Activated CD4-positive, CD25-positive, alpha-beta regulatory T cell treated with anti-CD3 and anti-CD28 coated beads, Interleukin-2, amount 50 U/mL, for 72 hours (primary cell): ENCODE data around the gene TMEM143.
"Not testable (repeated sequence)": the region's sequence is repeated elsewhere in the genome, so short reads cannot be mapped to it uniquely, and the experiment has no call there.

Experiments used
- DNase-seq: peaks from one replicate; pipeline ENCODE4 v3.0.0; 2021

The TMEM143 gene

DNA sequence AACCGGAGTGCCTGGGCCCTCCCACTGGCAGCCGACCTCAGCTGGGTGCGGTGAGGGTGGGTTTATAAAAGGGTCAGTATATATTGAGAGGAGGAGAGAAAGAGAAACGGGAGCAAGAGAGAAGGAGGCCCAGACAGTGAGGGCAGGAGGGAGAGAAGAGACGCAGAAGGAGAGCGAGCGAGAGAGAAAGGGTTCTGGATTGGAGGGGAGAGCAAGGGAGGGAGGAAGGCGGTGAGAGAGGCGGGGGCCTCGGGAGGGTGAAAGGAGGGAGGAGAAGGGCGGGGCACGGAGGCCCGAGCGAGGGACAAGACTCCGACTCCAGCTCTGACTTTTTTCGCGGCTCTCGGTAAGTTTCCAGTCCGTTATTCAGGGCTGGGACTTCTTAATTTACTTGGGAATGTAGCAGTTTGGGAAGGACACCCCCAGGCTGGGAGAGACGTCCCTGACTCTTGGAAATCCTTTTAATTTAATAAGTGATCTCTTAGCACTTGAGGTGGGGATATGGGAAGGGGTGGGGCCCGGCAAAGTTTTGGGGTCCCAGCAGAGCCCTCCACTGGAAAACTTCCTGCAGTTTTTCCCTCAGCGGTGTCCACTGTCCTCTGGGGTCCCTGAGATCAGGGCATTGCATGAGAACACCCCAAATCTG is 38.4 kb downstream of the TMEM143 start, which contains the start of gene EMP3:
EMP3 (plus strand) TSS at position 288 of the 646 bp plus-strand sequence. CDS start 1,293 bp downstream, outside the sequence.
- peak; percentile 69 for DNase-seq

DNA sequence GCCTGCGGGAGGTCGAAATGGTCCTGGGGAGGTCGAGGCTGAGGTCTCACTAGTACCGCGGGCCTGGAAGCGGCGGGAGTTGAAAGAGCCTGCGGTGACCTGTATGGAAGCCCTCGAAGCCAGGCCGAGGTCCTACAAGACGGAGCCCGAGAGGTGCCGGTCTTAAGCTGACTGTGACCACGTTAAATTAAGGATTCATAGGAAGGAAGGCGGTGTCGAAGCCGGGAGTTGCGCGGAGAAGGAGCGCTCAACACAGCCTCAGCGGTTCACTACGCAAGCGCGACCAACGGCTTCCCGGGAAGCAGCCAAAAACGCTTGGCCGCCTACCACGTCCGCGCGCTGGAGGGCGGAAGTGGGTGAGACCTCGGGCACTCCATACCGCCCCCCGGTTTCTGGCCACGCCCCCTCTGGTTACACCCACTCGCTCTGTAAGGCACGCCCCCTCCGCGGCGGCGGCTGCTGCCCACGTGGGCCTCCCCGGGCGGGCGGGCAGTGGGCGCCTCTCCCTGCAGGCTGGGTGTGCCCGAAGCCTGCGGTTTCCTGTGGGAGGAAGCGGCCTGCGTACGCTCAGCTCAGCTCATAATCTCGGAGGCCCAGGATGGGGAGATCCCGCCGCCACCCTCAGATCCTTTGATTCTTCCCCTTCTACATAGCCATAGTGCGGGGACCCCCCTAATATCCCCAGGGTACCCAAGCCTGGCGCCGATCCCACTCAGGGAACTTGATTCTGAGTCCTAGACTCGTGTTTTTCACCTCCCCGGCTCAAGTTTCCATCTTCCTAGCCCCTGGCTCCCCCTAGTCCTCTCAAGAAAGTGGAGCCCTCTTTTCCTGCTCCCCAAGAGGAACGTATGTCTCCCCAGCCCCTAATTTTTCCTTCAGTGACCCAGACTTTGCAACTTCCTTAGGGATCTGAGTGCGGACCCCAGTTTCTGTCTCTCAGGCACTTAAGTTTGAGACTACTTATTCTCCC is 41.8 kb downstream of the TMEM143 start:
- peak; percentile 100 for DNase-seq

- DNase-seq: peak; percentile 91
Measured at GRCh38 chr19:48321372-48321621, 42.4 kb downstream of the TMEM143 start.

DNA sequence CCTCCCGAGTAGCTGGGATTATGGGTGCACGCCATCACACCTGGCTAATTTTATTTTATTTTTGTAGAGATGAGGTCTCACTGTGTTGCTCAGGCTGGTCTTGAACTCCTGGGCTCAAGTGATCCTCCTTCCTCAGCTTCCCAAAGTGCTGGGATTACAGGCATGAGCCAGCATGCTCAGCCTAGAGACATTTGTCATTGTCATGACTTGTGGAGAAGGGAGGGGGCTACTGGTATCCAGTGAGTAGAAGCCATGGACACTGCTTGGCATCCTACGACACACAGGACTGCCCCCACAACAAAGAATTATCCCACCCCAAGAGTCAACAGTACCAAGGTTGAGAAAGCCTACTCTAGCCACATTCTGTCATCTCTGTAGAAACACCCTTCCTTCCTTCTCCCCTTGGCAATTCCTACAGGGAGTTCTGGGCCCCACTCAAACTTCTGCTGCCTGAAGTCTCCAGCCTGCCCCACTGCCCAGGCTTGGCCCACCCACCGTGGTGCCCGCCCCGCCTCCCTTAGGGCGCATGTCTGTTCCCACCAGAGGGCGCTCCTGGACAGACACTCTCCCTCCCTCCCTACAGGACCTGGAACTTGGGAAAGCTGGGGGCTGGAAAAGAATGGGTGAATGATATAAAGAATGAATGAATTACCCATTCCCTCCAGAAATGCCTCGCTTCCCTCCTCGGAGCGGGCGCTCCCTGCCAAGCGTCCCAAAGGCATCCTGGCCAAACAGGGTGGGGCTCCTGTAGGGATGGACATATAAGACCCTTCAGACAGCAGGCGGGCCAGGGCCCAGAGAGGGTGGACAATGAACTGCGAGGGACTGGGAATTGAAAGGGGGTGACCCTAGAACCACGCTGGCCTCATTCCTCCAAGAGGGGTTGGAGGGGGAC is 43.8 kb downstream of the TMEM143 start:
- DNase-seq: peak; percentile 78

GRCh38 chr19:48318286-48318987 is 45.3 kb downstream of the TMEM143 start:
- no peak for DNase-seq

DNA sequence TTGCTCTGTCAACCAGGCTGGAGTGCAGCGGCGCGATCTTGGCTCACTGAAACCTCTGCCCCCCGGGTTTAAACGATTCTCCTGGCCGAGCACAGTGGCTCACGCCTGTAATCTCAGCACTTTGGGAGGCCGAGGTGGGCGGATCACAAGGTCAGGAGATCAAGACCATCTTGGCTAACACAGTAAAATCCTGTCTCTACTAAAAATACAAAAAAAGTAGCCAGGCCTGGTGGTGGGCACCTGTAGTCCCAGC is 46.1 kb downstream of the TMEM143 start:
- DNase-seq: not testable (repeated sequence)

DNA sequence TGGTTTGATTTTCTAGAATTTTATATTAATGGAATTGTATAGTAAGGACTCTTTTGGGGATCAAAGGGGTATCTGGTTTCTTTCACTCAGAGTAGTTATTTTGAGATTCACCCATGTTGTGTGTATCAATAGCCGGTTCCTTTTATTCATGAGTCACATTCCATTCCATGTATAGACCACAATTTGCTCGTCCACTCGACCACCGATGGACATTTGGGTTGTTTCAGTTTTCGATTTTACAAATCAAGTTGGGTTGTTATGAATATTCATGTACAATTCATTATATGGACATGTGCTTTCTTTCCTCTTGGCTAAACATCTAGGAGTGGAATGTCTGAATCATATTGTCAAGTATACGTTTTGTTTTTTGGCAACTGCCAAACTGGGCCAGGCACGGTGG is 48.0 kb downstream of the TMEM143 start:
- DNase-seq: no peak

- DNase-seq: no peak
Measured at GRCh38 chr19:48311384-48311783, 52.4 kb downstream of the TMEM143 start.

- DNase-seq: no peak
Measured at GRCh38 chr19:48310227-48310626, 53.5 kb downstream of the TMEM143 start.

- DNase-seq: not testable (repeated sequence)
Measured at GRCh38 chr19:48309731-48310130, 54.0 kb downstream of the TMEM143 start.

DNA sequence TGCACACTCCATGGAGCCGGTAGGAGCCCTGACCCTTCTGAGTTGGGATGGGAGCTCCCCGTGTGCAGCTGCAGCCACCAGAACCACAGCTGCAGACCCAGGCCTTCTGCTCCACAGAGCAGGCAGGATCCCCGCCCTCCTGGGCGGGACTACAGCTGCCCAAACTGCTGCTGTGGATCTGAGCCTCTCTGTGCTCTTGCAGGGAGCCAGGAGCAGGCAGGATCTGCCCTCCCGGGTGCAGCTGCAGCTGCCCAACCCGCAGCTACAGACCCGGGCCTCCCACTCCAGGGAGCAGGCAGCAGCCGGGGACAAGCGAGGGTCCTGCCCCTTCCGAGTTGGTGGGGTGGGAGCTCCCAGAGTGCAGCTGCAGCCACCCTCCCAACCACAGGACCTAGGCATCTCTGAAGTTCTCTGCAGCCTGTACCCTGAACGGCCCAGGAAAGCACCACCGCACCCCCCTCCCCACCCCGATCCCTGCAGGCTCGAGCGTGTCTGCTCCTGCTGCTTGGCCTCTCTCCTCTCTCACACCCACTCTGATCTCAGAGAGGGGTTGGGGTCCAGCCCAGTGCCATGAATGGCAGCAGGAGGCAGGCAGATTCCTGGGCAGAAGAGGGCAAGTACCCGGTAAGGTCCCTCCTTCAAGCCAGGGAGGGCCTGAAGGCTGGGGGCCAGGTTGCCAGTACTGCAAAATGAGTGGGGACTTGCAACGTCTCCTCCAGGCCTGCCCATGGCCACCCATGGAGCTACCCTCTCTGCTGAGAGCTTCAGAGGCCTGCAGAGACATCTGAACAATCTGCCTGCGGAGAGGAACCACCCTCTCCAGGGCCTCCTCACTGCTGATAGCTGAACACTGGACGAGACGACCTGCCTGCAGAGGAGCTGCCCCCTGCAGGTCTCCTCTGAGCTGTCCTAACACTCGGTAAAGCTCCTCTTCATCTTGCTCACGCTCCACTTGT is 54.8 kb downstream of the TMEM143 start:
- no peak for DNase-seq

GRCh38 chr19:48303866-48304265 is 59.9 kb downstream of the TMEM143 start:
- DNase-seq: no peak

- no peak for DNase-seq
Measured at GRCh38 chr19:48303367-48303766, 60.4 kb downstream of the TMEM143 start.

GRCh38 chr19:48302600-48302959 is 61.2 kb downstream of the TMEM143 start:
- DNase-seq: no peak

DNA sequence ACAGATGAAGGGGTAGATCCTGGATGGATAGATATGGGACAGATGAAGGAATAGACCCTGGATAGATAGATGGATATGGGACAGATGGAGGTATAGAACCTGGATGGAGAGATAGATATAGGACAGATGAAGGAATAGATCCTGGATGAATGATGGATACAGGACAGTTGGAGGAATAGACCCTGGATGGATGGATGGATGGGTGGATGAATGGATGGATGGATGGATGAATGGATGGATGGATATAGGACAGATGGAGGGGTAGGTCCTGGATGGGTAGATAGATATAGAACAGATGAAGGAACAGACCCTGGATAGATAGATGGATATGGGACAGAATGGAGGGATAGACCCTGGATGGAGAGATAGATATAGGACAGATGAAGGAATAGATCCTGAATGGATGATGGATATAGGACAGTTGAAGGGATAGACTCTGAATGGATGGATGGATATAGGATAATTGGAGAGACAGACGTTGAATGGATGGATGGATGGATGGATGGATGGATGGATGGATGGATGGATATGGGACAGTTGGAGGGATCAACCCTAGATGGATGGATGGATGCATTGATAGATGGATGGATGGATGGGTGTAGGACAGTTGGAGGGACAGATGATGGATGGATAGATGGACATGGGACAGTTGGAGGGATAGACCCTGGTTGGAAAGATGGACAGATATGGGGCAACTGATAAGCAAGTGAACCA is 61.7 kb downstream of the TMEM143 start:
- DNase-seq: no peak

GRCh38 chr19:48297975-48298374 is 65.8 kb downstream of the TMEM143 start:
- DNase-seq: no peak

- DNase-seq: no peak
Measured at GRCh38 chr19:48296963-48297734, 66.6 kb downstream of the TMEM143 start.

GRCh38 chr19:48295458-48295857 is 68.3 kb downstream of the TMEM143 start:
- DNase-seq: no peak

- DNase-seq: no peak
Measured at GRCh38 chr19:48292798-48293197, 70.9 kb downstream of the TMEM143 start.

DNA sequence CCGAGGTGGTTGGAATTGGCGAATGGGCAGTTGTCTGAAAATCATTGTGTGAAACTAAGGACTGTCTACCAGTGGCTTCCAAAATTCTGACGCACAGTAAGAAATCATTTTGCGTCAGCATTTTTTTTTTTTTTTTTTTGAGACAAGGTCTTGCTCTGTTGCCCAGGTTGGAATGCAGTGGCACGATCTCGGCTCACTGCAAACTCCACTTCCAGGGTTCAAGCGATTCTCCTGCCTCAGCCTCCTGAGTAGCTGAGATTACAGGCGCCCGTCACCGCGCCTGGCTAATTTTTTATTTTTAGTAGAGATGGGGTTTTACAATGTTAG is 72.3 kb downstream of the TMEM143 start:
- DNase-seq: not testable (repeated sequence)
